ENCODE data around the gene SLC18A3. TPM values are rescaled to one million over a fixed set of nuclear protein-coding genes. Genes with fewer than 3 reads are reported as not detected.
A peak's percentile ranks its signal among the peaks of the same experiment; 100 is the strongest.

Gene SLC18A3
- total RNA-seq, 1 experiment from 2014 or later = 0.13 TPM

DNA sequence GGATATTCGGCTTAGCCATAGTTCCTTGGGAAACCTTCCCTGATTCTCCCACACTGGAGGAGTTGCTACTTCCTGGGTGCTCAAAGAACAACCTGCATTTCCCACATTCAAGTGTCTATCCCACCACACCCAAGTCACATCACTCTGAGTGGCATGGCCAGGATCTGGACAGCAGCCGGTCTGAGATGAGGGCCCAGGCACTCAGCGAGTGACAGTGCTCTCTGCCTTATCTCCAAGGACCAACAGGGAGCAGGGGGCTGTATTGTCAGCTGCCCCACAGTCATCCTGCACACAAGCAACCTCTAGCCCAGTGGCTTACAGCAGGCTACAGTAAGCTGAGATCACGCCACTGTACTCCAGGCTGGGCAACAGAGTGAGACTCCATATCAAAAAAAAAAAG lies 16.1 kb upstream of the SLC18A3 start:
- POLR2A ChIA-PET = no interaction called here
- Mint-ChIP-seq H3K27ac (no peak overlapping the region), H3K27me3 (ENCODE audit: low read depth) (no peaks in the 10 kb centered on the region; the same call in none of the 2 replicates), H3K4me1 (peaks cover 12% of the 10 kb centered on the region), H3K36me3 (no peaks in the 10 kb centered on the region), H3K4me3 (no peak overlapping the region), H3K9me3 (peaks cover 13% of the 10 kb centered on the region; the same call in 1 of the 2 replicates)
- ATAC-seq (no peak), DNase-seq (ENCODE audit: low spot score) (no peak)
- TF ChIP-seq ZNF232 (CRISPR knock-in tag; IDR thresholded peaks at IDR 0.05) = no peak
- CTCF ChIA-PET = interaction anchor here (0.9 to 2.9 kb wide), 23 partner anchors 8 to 269 kb away, joined by 3 to 22 read pairs (median 5); partner anchors contain the start of genes CHAT, ERCC6 and SLC18A3

- peaks cover 7% of the 10 kb centered on the region; the same call in 1 of the 2 replicates for H3K9me3 Mint-ChIP-seq
- TF ChIP-seq, protein P1, sequence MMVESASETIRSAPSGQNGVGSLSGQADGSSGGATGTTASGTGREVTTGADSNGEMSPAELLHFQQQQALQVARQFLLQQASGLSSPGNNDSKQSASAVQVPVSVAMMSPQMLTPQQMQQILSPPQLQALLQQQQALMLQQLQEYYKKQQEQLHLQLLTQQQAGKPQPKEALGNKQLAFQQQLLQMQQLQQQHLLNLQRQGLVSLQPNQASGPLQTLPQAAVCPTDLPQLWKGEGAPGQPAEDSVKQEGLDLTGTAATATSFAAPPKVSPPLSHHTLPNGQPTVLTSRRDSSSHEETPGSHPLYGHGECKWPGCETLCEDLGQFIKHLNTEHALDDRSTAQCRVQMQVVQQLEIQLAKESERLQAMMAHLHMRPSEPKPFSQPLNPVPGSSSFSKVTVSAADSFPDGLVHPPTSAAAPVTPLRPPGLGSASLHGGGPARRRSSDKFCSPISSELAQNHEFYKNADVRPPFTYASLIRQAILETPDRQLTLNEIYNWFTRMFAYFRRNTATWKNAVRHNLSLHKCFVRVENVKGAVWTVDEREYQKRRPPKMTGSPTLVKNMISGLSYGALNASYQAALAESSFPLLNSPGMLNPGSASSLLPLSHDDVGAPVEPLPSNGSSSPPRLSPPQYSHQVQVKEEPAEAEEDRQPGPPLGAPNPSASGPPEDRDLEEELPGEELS (CRISPR knock-in tag; IDR thresholded peaks at IDR 0.05) = no peak
- TF ChIP-seq NFATC4 (CRISPR knock-in tag; IDR thresholded peaks at IDR 0.05) = no peak
- TF ChIP-seq, protein P2, sequence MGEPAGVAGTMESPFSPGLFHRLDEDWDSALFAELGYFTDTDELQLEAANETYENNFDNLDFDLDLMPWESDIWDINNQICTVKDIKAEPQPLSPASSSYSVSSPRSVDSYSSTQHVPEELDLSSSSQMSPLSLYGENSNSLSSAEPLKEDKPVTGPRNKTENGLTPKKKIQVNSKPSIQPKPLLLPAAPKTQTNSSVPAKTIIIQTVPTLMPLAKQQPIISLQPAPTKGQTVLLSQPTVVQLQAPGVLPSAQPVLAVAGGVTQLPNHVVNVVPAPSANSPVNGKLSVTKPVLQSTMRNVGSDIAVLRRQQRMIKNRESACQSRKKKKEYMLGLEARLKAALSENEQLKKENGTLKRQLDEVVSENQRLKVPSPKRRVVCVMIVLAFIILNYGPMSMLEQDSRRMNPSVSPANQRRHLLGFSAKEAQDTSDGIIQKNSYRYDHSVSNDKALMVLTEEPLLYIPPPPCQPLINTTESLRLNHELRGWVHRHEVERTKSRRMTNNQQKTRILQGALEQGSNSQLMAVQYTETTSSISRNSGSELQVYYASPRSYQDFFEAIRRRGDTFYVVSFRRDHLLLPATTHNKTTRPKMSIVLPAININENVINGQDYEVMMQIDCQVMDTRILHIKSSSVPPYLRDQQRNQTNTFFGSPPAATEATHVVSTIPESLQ (CRISPR knock-in tag; IDR thresholded peaks at IDR 0.05) = no peak
- TF ChIP-seq, protein P3, sequence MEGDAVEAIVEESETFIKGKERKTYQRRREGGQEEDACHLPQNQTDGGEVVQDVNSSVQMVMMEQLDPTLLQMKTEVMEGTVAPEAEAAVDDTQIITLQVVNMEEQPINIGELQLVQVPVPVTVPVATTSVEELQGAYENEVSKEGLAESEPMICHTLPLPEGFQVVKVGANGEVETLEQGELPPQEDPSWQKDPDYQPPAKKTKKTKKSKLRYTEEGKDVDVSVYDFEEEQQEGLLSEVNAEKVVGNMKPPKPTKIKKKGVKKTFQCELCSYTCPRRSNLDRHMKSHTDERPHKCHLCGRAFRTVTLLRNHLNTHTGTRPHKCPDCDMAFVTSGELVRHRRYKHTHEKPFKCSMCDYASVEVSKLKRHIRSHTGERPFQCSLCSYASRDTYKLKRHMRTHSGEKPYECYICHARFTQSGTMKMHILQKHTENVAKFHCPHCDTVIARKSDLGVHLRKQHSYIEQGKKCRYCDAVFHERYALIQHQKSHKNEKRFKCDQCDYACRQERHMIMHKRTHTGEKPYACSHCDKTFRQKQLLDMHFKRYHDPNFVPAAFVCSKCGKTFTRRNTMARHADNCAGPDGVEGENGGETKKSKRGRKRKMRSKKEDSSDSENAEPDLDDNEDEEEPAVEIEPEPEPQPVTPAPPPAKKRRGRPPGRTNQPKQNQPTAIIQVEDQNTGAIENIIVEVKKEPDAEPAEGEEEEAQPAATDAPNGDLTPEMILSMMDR (IDR thresholded peaks at IDR 0.05) = peak; percentile 46
- TF ChIP-seq HMGA2 (CRISPR knock-in tag; IDR thresholded peaks at IDR 0.05) = no peak
- TF ChIP-seq SMAD4 (CRISPR knock-in tag; IDR thresholded peaks at IDR 0.05) = no peak
- TF ChIP-seq ERG (CRISPR knock-in tag; IDR thresholded peaks at IDR 0.05) = no peak
- TF ChIP-seq TEAD4 (CRISPR knock-in tag; IDR thresholded peaks at IDR 0.05) = no peak
- no peak for TF ChIP-seq ZNF512 (CRISPR knock-in tag; IDR thresholded peaks at IDR 0.05; ENCODE audit: borderline replicate concordance)
- peaks cover 12% of the 10 kb centered on the region for H3K4me1 Mint-ChIP-seq
- DNase-seq (ENCODE audit: low spot score) = peak; percentile 70
- H3K4me3 Mint-ChIP-seq = no peak overlapping the region
- ATAC-seq = peak; percentile 72
- POLR2A ChIA-PET = interaction anchor here (1.1 kb wide), 1 partner anchor 150 kb away, joined by 3 read pairs; no protein-coding TSS in a partner anchor
- H3K27ac Mint-ChIP-seq = no peak overlapping the region
- H3K27me3 Mint-ChIP-seq (ENCODE audit: low read depth) = peaks cover 3% of the 10 kb centered on the region
- CTCF ChIA-PET = interaction anchor here (0.9 to 2.9 kb wide), 8 partner anchors 12 to 150 kb away, joined by 3 to 22 read pairs (median 4); partner anchors contain the start of genes CHAT and ERCC6
- H3K36me3 Mint-ChIP-seq = no peaks in the 10 kb centered on the region
Measured at GRCh38 chr10:49594594-49594993, 15.5 kb upstream of the SLC18A3 start.

DNA sequence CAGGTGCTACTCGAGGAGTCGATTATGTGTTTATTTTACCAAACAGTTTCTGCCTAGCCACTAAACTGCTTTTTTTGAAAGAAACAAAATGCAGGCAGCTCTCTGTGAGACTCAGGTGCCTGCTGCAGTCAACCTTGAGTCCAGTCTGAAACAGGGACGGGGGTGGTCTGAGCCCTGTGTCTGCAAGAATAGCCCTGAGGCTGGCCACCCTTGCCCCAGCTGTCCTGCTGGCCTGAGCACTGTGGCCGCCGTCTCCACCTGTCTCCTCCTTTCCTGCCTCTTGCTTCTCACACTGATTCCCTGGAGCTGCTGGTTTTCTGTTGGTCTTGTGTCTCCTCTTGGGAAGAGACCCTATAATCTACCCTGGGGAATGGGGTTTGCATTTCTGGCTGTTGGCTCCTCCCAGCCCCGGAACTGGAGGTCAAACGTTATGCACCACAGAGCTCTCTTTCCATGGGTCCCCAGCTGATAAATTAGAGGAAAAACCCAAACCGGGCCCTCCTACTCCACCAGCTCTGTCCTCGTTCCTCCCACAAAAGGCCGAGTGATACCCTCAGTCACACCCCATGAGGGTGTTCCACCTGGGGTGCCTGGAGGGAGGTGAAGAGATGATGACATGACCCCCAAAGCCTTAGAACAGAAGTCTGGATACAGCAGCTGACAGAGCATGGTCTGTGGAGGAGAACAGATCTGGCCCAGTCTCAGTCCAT lies 15.0 kb upstream of the SLC18A3 start:
- H3K4me3 Mint-ChIP-seq = no peak overlapping the region
- H3K9me3 Mint-ChIP-seq = peaks cover 2% of the 10 kb centered on the region; the same call in 1 of the 2 replicates
- CTCF ChIA-PET = interaction anchor here (0.8 to 2.9 kb wide), 7 partner anchors 19 to 150 kb away, joined by 3 to 13 read pairs (median 3); partner anchors contain the start of genes CHAT and ERCC6
- no peaks in the 10 kb centered on the region for H3K36me3 Mint-ChIP-seq
- no peak for ATAC-seq
- POLR2A ChIA-PET = interaction anchor here (1.1 kb wide), 1 partner anchor 149 kb away, joined by 3 read pairs; no protein-coding TSS in a partner anchor
- H3K27me3 Mint-ChIP-seq (ENCODE audit: low read depth) = peaks cover 5% of the 10 kb centered on the region
- H3K27ac Mint-ChIP-seq = no peak overlapping the region
- no peak for DNase-seq (ENCODE audit: low spot score)
- H3K4me1 Mint-ChIP-seq = peaks cover 12% of the 10 kb centered on the region
- TF ChIP-seq, protein P4, sequence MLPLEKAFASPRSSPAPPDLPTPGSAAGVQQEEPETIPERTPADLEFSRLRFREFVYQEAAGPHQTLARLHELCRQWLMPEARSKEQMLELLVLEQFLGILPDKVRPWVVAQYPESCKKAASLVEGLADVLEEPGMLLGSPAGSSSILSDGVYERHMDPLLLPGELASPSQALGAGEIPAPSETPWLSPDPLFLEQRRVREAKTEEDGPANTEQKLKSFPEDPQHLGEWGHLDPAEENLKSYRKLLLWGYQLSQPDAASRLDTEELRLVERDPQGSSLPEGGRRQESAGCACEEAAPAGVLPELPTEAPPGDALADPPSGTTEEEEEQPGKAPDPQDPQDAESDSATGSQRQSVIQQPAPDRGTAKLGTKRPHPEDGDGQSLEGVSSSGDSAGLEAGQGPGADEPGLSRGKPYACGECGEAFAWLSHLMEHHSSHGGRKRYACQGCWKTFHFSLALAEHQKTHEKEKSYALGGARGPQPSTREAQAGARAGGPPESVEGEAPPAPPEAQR (CRISPR knock-in tag; IDR thresholded peaks at IDR 0.05) = no peak
- TF ChIP-seq, protein P1 (CRISPR knock-in tag; IDR thresholded peaks at IDR 0.05) = no peak
- TF ChIP-seq ZNF425 (CRISPR knock-in tag; conservative IDR thresholded peaks at IDR 0.05) = no peak
- no peak for TF ChIP-seq TP53 (CRISPR knock-in tag; IDR thresholded peaks at IDR 0.05)

Data from WTC11 (cell line).